ENCODE results near the gene NCMAP. TPM values are rescaled to one million over a fixed set of nuclear protein-coding genes. Genes with fewer than 3 reads are reported as not detected.
"Not testable (repeated sequence)": the region's sequence is repeated elsewhere in the genome, so short reads cannot be mapped to it uniquely, and the experiment has no call there.

The NCMAP gene
- total RNA-seq, 2 experiments from 2014 or later: not detected

DNA sequence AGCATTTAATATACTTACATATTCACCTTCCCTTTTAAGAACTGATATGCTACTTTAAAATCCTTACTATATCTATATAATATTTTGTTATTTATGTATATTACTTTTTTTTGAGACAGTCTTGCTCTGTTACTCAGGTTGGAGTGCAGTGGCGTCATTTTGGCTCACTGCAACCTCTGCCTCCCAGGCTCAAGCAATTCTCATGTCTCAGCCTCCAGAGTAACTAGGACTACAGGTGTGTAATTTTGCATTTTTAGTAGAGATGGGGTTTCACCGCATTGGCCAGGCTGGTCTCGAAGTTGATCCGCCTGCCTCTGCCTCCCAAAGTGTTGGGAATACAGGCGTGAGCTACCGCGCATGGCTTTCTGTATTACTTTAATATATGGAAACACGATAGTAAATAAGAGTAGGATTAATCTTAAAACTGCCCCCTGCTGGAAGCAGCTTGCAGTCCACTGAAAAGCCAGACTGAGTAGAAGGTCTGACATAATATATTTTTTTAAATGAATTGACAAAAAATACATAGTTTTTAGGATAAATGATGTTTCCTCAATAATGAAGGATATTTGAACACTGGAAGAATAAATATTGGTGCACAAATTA is 28.8 kb upstream of the NCMAP start:
- peak; percentile 58 for DNase-seq
- Mint-ChIP-seq H3K9me3 (no peaks in the 10 kb centered on the region), H3K27ac (no peak overlapping the region), H3K27me3 (no peaks in the 10 kb centered on the region), H3K36me3 (ENCODE audit: low read depth) (peaks cover 51% of the 10 kb centered on the region), H3K4me1 (peaks cover 52% of the 10 kb centered on the region), H3K4me3 (no peak overlapping the region)
- ChIA-PET CTCF (interaction anchor here (0.8 to 2.4 kb wide), 10 partner anchors 9 to 135 kb away, joined by 3 to 10 read pairs (median 6); partner anchors contain the start of gene NIPAL3), POLR2A (no interaction called here)

GRCh38 chr1:24528744-24529143 is 27.1 kb upstream of the NCMAP start:
- ChIA-PET CTCF (interaction anchor here (0.8 to 2.4 kb wide), 3 partner anchors 25 to 113 kb away, joined by 3 to 7 read pairs (median 4); partner anchors contain the start of gene NIPAL3), POLR2A (no interaction called here)
- no peak for DNase-seq
- H3K27ac Mint-ChIP-seq: no peak overlapping the region
- H3K4me1 Mint-ChIP-seq: peaks cover 59% of the 10 kb centered on the region
- H3K4me3 Mint-ChIP-seq: no peak overlapping the region
- no peaks in the 10 kb centered on the region for H3K27me3 Mint-ChIP-seq
- no peaks in the 10 kb centered on the region for H3K9me3 Mint-ChIP-seq
- H3K36me3 Mint-ChIP-seq (ENCODE audit: low read depth): peaks cover 53% of the 10 kb centered on the region

GRCh38 chr1:24529292-24529691 is 26.6 kb upstream of the NCMAP start:
- H3K27ac Mint-ChIP-seq, CTCF ChIA-PET, DNase-seq: not testable (repeated sequence)

DNA sequence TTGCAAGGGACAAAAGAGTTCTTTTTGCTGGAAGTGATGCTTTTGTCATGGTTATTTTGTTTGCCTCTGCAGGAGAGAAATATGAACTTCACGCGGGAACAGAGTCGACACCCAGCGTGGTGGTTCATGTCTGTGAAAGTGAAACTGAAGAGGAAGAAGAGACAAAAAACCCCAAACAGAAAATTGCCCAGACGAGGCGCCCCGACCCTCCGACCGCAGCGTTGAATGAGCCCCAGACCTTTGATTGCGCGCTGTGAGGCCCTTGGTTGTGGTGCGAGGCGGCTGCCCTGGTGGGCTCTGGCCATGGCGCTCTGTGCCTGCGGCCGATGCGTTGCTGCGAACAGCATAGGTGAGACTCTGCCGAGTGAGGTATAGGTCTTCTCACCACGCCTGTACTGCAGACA is 20.9 kb upstream of the NCMAP start:
- Mint-ChIP-seq H3K9me3 (no peaks in the 10 kb centered on the region), H3K36me3 (ENCODE audit: low read depth) (peaks cover 76% of the 10 kb centered on the region), H3K27me3 (no peaks in the 10 kb centered on the region), H3K4me1 (peaks cover 70% of the 10 kb centered on the region), H3K4me3 (peak overlapping the region; percentile 83), H3K27ac (peak overlapping the region; percentile 93)
- DNase-seq: peak; percentile 83
- POLR2A ChIA-PET: no interaction called here
- CTCF ChIA-PET: interaction anchor here (0.5 to 2.1 kb wide), 6 partner anchors 8 to 118 kb away, joined by 3 to 10 read pairs (median 4); no protein-coding TSS in a partner anchor

More at GRCh38 chr1:24529292-24529691, 26.6 kb upstream of the NCMAP start:
- Mint-ChIP-seq H3K4me1 (peaks cover 63% of the 10 kb centered on the region), H3K36me3 (ENCODE audit: low read depth) (peaks cover 59% of the 10 kb centered on the region)
- POLR2A ChIA-PET, H3K9me3 Mint-ChIP-seq, H3K27me3 Mint-ChIP-seq, H3K4me3 Mint-ChIP-seq: not testable (repeated sequence)

- ChIA-PET CTCF (interaction anchor here (0.5 to 2.1 kb wide), 7 partner anchors 9 to 697 kb away, joined by 3 to 10 read pairs (median 3); partner anchors contain the start of gene NIPAL3), POLR2A (interaction anchor here (0.5 kb wide), 1 partner anchor 952 kb away, joined by 3 read pairs; no protein-coding TSS in a partner anchor)
- Mint-ChIP-seq H3K27ac (peak overlapping the region; percentile 93), H3K9me3 (no peaks in the 10 kb centered on the region), H3K4me1 (peaks cover 75% of the 10 kb centered on the region), H3K27me3 (no peaks in the 10 kb centered on the region), H3K36me3 (ENCODE audit: low read depth) (peaks cover 76% of the 10 kb centered on the region), H3K4me3 (peak overlapping the region; percentile 83)
- no peak for DNase-seq
Observed at GRCh38 chr1:24535778-24536177, 20.1 kb upstream of the NCMAP start.

GRCh38 chr1:24536391-24536840 is 19.5 kb upstream of the NCMAP start:
- Mint-ChIP-seq H3K4me3 (peak overlapping the region; percentile 83), H3K36me3 (ENCODE audit: low read depth) (peaks cover 75% of the 10 kb centered on the region), H3K4me1 (peaks cover 79% of the 10 kb centered on the region), H3K27me3 (no peaks in the 10 kb centered on the region), H3K9me3 (no peaks in the 10 kb centered on the region), H3K27ac (peak overlapping the region; percentile 93)
- peak; percentile 72 for DNase-seq
- POLR2A ChIA-PET: no interaction called here
- CTCF ChIA-PET: interaction anchor here (0.7 to 2.1 kb wide), 5 partner anchors 10 to 1500 kb away, joined by 3 to 10 read pairs (median 3); partner anchors contain the start of gene NIPAL3

- Mint-ChIP-seq H3K9me3 (no peaks in the 10 kb centered on the region), H3K4me3 (peak overlapping the region; percentile 26), H3K27ac (peak overlapping the region; percentile 77), H3K36me3 (ENCODE audit: low read depth) (peaks cover 48% of the 10 kb centered on the region), H3K4me1 (peaks cover 75% of the 10 kb centered on the region), H3K27me3 (no peaks in the 10 kb centered on the region)
- POLR2A ChIA-PET: interaction anchor here (0.6 kb wide), 1 partner anchor 15 kb away, joined by 4 read pairs; no protein-coding TSS in a partner anchor
- CTCF ChIA-PET: interaction anchor here (0.6 to 4.4 kb wide), 8 partner anchors 13 to 408 kb away, joined by 3 to 18 read pairs (median 4); partner anchors contain the start of genes NIPAL3 and STPG1
- DNase-seq: no peak
Observed at GRCh38 chr1:24540051-24540905, 15.6 kb upstream of the NCMAP start.

GRCh38 chr1:24540906-24541710 is 14.8 kb upstream of the NCMAP start:
- ChIA-PET POLR2A (interaction anchor here (0.6 to 1.0 kb wide), 2 partner anchors 14 to 37 kb away, joined by 3 to 4 read pairs; no protein-coding TSS in a partner anchor), CTCF (interaction anchor here (0.6 to 4.4 kb wide), 15 partner anchors 14 to 407 kb away, joined by 3 to 18 read pairs (median 5); partner anchors contain the start of genes NIPAL3 and STPG1)
- peaks cover 40% of the 10 kb centered on the region for H3K36me3 Mint-ChIP-seq (ENCODE audit: low read depth)
- no peaks in the 10 kb centered on the region for H3K9me3 Mint-ChIP-seq
- DNase-seq: peak; percentile 44
- H3K4me1 Mint-ChIP-seq: peaks cover 74% of the 10 kb centered on the region
- H3K27me3 Mint-ChIP-seq: no peaks in the 10 kb centered on the region
- H3K27ac Mint-ChIP-seq: peak overlapping the region; percentile 77
- H3K4me3 Mint-ChIP-seq: peak overlapping the region; percentile 29

- Mint-ChIP-seq H3K4me3 (no peak overlapping the region), H3K4me1 (peaks cover 67% of the 10 kb centered on the region), H3K27me3 (no peaks in the 10 kb centered on the region), H3K27ac (peak overlapping the region; percentile 77), H3K36me3 (ENCODE audit: low read depth) (peaks cover 32% of the 10 kb centered on the region), H3K9me3 (no peaks in the 10 kb centered on the region)
- peak; percentile 39 for DNase-seq
- CTCF ChIA-PET: interaction anchor here (0.6 to 4.4 kb wide), 15 partner anchors 13 to 340 kb away, joined by 3 to 18 read pairs (median 4); partner anchors contain the start of genes NIPAL3, RCAN3 and STPG1
- POLR2A ChIA-PET: interaction anchor here (1.0 kb wide), 1 partner anchor 38 kb away, joined by 3 read pairs; no protein-coding TSS in a partner anchor
Observed at GRCh38 chr1:24541711-24542346, 14.1 kb upstream of the NCMAP start.

- no peaks in the 10 kb centered on the region for H3K9me3 Mint-ChIP-seq
- peaks cover 16% of the 10 kb centered on the region for H3K36me3 Mint-ChIP-seq (ENCODE audit: low read depth)
- DNase-seq: no peak
- no peak overlapping the region for H3K4me3 Mint-ChIP-seq
- no peak overlapping the region for H3K27ac Mint-ChIP-seq
- H3K4me1 Mint-ChIP-seq: peaks cover 52% of the 10 kb centered on the region
- CTCF ChIA-PET: no interaction called here
- H3K27me3 Mint-ChIP-seq: peaks cover 4% of the 10 kb centered on the region
- POLR2A ChIA-PET: no interaction called here
Observed at GRCh38 chr1:24544239-24544638, 11.6 kb upstream of the NCMAP start.

DNA sequence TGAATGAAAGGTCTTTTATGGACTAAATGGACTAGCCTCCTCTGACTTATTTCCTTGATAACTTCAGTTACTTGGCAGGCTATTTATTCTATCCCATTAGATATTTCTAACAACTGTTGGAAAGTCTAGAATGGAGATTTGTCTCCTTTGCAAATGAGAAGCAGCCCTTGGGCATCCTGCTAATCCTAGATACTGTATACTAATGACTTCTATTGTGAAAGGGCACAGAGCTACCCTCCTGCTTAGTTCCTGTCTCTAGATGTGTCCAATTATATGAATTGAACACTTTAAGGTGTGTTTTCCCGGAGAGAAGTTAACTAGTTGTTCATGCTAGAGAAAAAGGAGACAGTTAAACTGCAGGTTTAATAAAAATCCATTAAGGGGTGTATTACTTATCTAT is 10.2 kb upstream of the NCMAP start:
- Mint-ChIP-seq H3K36me3 (ENCODE audit: low read depth) (peaks cover 5% of the 10 kb centered on the region), H3K9me3 (no peaks in the 10 kb centered on the region), H3K4me3 (no peak overlapping the region), H3K4me1 (peaks cover 38% of the 10 kb centered on the region), H3K27ac (no peak overlapping the region), H3K27me3 (peaks cover 4% of the 10 kb centered on the region)
- ChIA-PET POLR2A (no interaction called here), CTCF (no interaction called here)
- no peak for DNase-seq
